ENCODE results near the gene KRT72.

GRCh38 chr12:52605542-52605941 lies 4.3 kb upstream of the KRT72 start:
- TF ChIP-seq CTCF (conservative IDR thresholded peaks at IDR 0.05) (no peak), EZH2 (IDR thresholded peaks at IDR 0.05; ENCODE audit: low read depth) (no peak)

Measured in PC-9 (cell line).